DOHH2 (cell line): ENCODE measurements around the gene RHO.
"Not testable (repeated sequence)": the region's sequence is repeated elsewhere in the genome, so short reads cannot be mapped to it uniquely, and the experiment has no call there.

Experiments
- H3F3A ChIP-seq: fragments of 200-600 bp; sonication (generic), shearing (Covaris generic); 2 replicates; pipeline ENCODE4 v1.6.0; 2016; ENCODE audit warnings: antibody characterized with exemption, mild to moderate bottlenecking; ENCODE audit not compliant: control insufficient read depth, insufficient read depth
- H3K27ac ChIP-seq: fragments of 200-600 bp; sonication (generic); 2 replicates; pipeline ENCODE4 v1.5.1; 2014; ENCODE audit warnings: low read depth, mild to moderate bottlenecking, low read length, moderate library complexity
- H3K27me3 ChIP-seq: fragments of 200-600 bp; sonication (generic); 2 replicates; pipeline ENCODE4 v1.6.1; 2014; ENCODE audit warnings: mild to moderate bottlenecking, low read length, mixed read lengths; ENCODE audit not compliant: control insufficient read depth
- H3K36me3 ChIP-seq: fragments of 200-600 bp; sonication (generic); 2 replicates; pipeline ENCODE4 v1.6.1; 2014; ENCODE audit warnings: mild to moderate bottlenecking, low read length, moderate library complexity, mixed read lengths; ENCODE audit not compliant: control insufficient read depth
- H3K4me1 ChIP-seq: fragments of 200-600 bp; sonication (generic); 2 replicates; pipeline ENCODE4 v1.6.1; 2014; ENCODE audit warnings: mild to moderate bottlenecking, low read length, mixed read lengths; ENCODE audit not compliant: control insufficient read depth
- H3K4me2 ChIP-seq: fragments of 200-600 bp; sonication (generic); 2 replicates; pipeline ENCODE4 v1.6.0; 2014; ENCODE audit warnings: mild to moderate bottlenecking, low read length, moderate library complexity
- H3K4me3 ChIP-seq: fragments of 200-600 bp; sonication (generic); 2 replicates; pipeline ENCODE4 v1.5.1; 2014; ENCODE audit warnings: mild to moderate bottlenecking, low read length, mixed read lengths
- H3K79me2 ChIP-seq: fragments of 200-600 bp; sonication (generic); 2 replicates; pipeline ENCODE4 v1.6.1; 2014; ENCODE audit warnings: mild to moderate bottlenecking, low read length, mixed read lengths; ENCODE audit not compliant: control insufficient read depth
- H3K9me2 ChIP-seq: fragments of 200-600 bp; sonication (generic); replicated peaks from 2 replicates; pipeline ENCODE4 v1.6.1; 2014; ENCODE audit warnings: mild to moderate bottlenecking, low read length, mixed read lengths; ENCODE audit not compliant: control insufficient read depth
- H3K9me3 ChIP-seq: fragments of 200-600 bp; sonication (generic); 2 replicates; pipeline ENCODE4 v1.6.1; 2014; ENCODE audit warnings: antibody characterized with exemption, low read length, mixed read lengths; ENCODE audit not compliant: control insufficient read depth, insufficient read depth
- H4K20me1 ChIP-seq: fragments of 200-600 bp; sonication (generic); 2 replicates; pipeline ENCODE4 v1.6.0; 2014; ENCODE audit warnings: low read depth, mild to moderate bottlenecking, antibody characterized with exemption, low read length, moderate library complexity; ENCODE audit not compliant: control insufficient read depth, insufficient read depth
- EZH2phosphoT487 ChIP-seq: fragments of 200-600 bp; sonication (generic); IDR thresholded peaks from 2 replicates; pipeline ENCODE4 v1.6.1; 2017; ENCODE audit warnings: borderline replicate concordance, mild to moderate bottlenecking, antibody characterized with exemption, low read length, moderate library complexity, mixed read lengths
- TF ChIP-seq, protein P1 (sequence below): fragments of 200-600 bp; sonication (generic); IDR thresholded peaks from one replicate; pipeline ENCODE4 v1.5.1; 2014; ENCODE audit warnings: antibody characterized with exemption, mild to moderate bottlenecking, low read depth, low read length; ENCODE audit not compliant: poor library complexity, severe bottlenecking

RHO gene

GRCh38 chr3:129528589-129529100 lies at the start of gene RHO:
Gene RHO, plus strand, starts transcription at chr3:129528639. Its CDS starts 95 bp downstream, at chr3:129528734.
- Histone ChIP-seq H3K79me2 (no peaks in the 10 kb centered on the region), H3K4me2 (no peak within 1 kb of the TSS), H3K9me3 (no peaks in the 10 kb centered on the region), H3K36me3 (no peaks in the 10 kb centered on the region), H3K4me1 (peaks cover 13% of the 10 kb centered on the region), H4K20me1 (no peaks in the 10 kb centered on the region), H3K9me2 (no peaks in the 10 kb centered on the region), H3K4me3 (no peak within 1 kb of the TSS), H3K27ac (no peak within 1 kb of the TSS), H3F3A (no peaks in the 10 kb centered on the region), H3K27me3 (no peaks in the 10 kb centered on the region)
- TF ChIP-seq EZH2phosphoT487, result no peak

- H3K9me2 ChIP-seq, H3K79me2 ChIP-seq, H4K20me1 ChIP-seq, H3K27ac ChIP-seq, H3F3A ChIP-seq, H3K9me3 ChIP-seq, H3K4me1 ChIP-seq, H3K27me3 ChIP-seq, H3K4me2 ChIP-seq, H3K4me3 ChIP-seq: not testable (repeated sequence)
- H3K36me3 ChIP-seq, result peaks cover 23% of the 10 kb centered on the region
Measured at GRCh38 chr3:129481225-129481765, 47.1 kb upstream of the RHO start.

DNA sequence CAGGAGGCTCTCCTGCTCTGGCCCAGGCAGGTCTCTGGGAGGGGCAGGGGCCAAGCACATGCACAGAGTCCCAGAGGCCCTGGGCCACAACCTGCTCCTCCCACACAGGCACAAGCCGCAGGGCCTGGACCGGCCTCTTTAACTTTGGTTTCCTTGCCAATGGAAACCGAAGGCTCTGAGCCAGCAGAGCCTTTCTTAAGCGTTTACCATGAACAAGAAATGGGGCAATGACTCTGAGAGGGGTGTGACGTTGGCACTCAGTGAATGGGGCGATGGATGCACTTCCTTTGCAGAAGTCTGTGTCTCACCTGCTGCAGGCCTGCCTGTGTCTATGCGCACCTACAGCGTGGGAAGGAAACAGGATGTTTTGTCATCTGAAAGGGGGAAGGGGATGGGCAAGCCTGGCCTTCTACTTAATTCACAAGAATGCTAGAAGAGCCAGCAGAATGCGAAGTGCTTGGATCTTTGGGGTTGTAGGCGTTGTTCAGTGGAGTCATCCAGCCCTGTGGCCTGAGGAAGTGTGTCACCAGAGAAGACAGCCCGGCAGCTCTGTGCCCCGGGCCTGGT lies 46.6 kb upstream of the RHO start:
- Histone ChIP-seq H3K27me3 (no peaks in the 10 kb centered on the region), H3K79me2 (no peaks in the 10 kb centered on the region), H3K9me2 (no peaks in the 10 kb centered on the region), H3K9me3 (no peaks in the 10 kb centered on the region), H4K20me1 (no peaks in the 10 kb centered on the region), H3F3A (no peaks in the 10 kb centered on the region), H3K4me2 (no peak overlapping the region), H3K36me3 (peaks cover 19% of the 10 kb centered on the region), H3K4me1 (no peaks in the 10 kb centered on the region), H3K27ac (no peak overlapping the region), H3K4me3 (no peak overlapping the region)
- TF ChIP-seq, protein P1, sequence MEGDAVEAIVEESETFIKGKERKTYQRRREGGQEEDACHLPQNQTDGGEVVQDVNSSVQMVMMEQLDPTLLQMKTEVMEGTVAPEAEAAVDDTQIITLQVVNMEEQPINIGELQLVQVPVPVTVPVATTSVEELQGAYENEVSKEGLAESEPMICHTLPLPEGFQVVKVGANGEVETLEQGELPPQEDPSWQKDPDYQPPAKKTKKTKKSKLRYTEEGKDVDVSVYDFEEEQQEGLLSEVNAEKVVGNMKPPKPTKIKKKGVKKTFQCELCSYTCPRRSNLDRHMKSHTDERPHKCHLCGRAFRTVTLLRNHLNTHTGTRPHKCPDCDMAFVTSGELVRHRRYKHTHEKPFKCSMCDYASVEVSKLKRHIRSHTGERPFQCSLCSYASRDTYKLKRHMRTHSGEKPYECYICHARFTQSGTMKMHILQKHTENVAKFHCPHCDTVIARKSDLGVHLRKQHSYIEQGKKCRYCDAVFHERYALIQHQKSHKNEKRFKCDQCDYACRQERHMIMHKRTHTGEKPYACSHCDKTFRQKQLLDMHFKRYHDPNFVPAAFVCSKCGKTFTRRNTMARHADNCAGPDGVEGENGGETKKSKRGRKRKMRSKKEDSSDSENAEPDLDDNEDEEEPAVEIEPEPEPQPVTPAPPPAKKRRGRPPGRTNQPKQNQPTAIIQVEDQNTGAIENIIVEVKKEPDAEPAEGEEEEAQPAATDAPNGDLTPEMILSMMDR, result no peak
- TF ChIP-seq EZH2phosphoT487, result no peak

GRCh38 chr3:129482721-129483120 lies 45.7 kb upstream of the RHO start:
- Histone ChIP-seq H3F3A (no peaks in the 10 kb centered on the region), H3K4me3 (no peak overlapping the region), H3K4me2 (no peak overlapping the region), H3K9me2 (no peaks in the 10 kb centered on the region), H3K27ac (no peak overlapping the region), H3K79me2 (no peaks in the 10 kb centered on the region), H3K9me3 (no peaks in the 10 kb centered on the region), H3K36me3 (peaks cover 14% of the 10 kb centered on the region), H3K27me3 (no peaks in the 10 kb centered on the region), H3K4me1 (no peaks in the 10 kb centered on the region), H4K20me1 (no peaks in the 10 kb centered on the region)
- TF ChIP-seq EZH2phosphoT487, result no peak
- TF ChIP-seq, protein P1, result peak; percentile 62
